Stomach (tissue), 9 donors: ENCODE results near the gene CYB561. TPM values are rescaled to one million over a fixed set of nuclear protein-coding genes. Genes with fewer than 3 reads are reported as not detected.
A peak's percentile ranks its signal among the peaks of the same experiment; 100 is the strongest.
"Not testable (repeated sequence)": the region's sequence is repeated elsewhere in the genome, so short reads cannot be mapped to it uniquely, and the experiment has no call there.

Source experiments
- DNase-seq, 2 donors: peaks; one replicate each; pipeline versions ENCODE4 v3.0.0 to v3.0.0-alpha.2; 2013 to 2019
- H3K27ac ChIP-seq, 5 donors: fragments of 200-600 bp in 4 of 5; sonication (generic) in 4 of 5; one replicate each; pipeline ENCODE4 v1.5.1; 2013 to 2019; ENCODE audit warnings: mild to moderate bottlenecking in 1 of 5, moderate library complexity in 1 of 5
- H3K27me3 ChIP-seq, 3 donors: fragments of 200-600 bp; sonication (generic); one replicate each; pipeline ENCODE4 v1.5.1; 2017 to 2019; ENCODE audit warnings: mixed run types in 1 of 3
- H3K36me3 ChIP-seq, 4 donors: fragments of 200-600 bp; sonication (generic); 1 replicate in 3 of 4; 2 replicates in 1 of 4; pipeline ENCODE4 v1.5.1; 2016 to 2019
- H3K4me1 ChIP-seq, 4 donors: fragments of 200-600 bp; sonication (generic); one replicate each; pipeline ENCODE4 v1.5.1; 2016 to 2019
- H3K4me3 ChIP-seq, 4 donors: fragments of 200-600 bp; sonication (generic) in 3 of 4; one replicate each; pipeline ENCODE4 v1.5.1; 2016 to 2019; ENCODE audit warnings: mild to moderate bottlenecking in 1 of 4
- H3K9me3 ChIP-seq, 4 donors: fragments of 200-600 bp; sonication (generic); one replicate each; pipeline ENCODE4 v1.5.1; 2016 to 2019
- CTCF ChIP-seq, 7 experiments: fragments of 450-650 bp in 4 of 7; fragments of 200-600 bp in 3 of 7; sonication (generic) in 3 of 7; IDR thresholded peaks; one replicate each; pipeline ENCODE4 v1.5.1; 2016 to 2019; ENCODE audit warnings: antibody characterized with exemption in 7 of 7, control low read depth in 2 of 7, mild to moderate bottlenecking in 1 of 7
- EP300 ChIP-seq: sonication (generic); formaldehyde crosslinking; IDR thresholded peaks from one replicate; pipeline ENCODE4 v1.6.1; 2017; ENCODE audit warnings: antibody characterized with exemption
- POLR2A ChIP-seq, 4 donors: fragments of 450-650 bp; IDR thresholded peaks; one replicate each; pipeline ENCODE4 v1.6.1; 2016; ENCODE audit warnings: antibody characterized with exemption in 4 of 4, control low read depth in 2 of 4, mild to moderate bottlenecking in 1 of 4, moderate library complexity in 1 of 4
- POLR2AphosphoS5 ChIP-seq, 3 donors: sonication (generic); formaldehyde crosslinking; IDR thresholded peaks; one replicate each; pipeline ENCODE4 v1.6.1; 2016; ENCODE audit warnings: antibody characterized with exemption in 3 of 3
- WGBS, 5 donors: extraction: QIAGEN DNeasy Blood & Tissue Kit in 3 of 5; methylation state at CpG; one replicate each; pipeline versions ENCODE4 v1.1.5 to v1.1.7; 2013 to 2018; 5-methylcytosine and 5-hydroxymethylcytosine counted together
- intact Hi-C: fragments of 100-400 bp; cut with DNase I; formaldehyde crosslinking; loops from one replicate; pipeline ENCODE4 v1.15.1; 2023; ENCODE audit warnings: low total_unique reads
- polyA plus RNA-seq, 3 donors: library from polyadenylated mRNA; stranded (reverse); fragments of 200-250 nt; gene quantifications; one replicate each; pipeline ENCODE4 v1.2.3, GENCODE V29; 2013
- total RNA-seq, 5 donors: library from RNA; depleted of rRNA; stranded (reverse); fragments of >200 nt; gene quantifications; one replicate each; pipeline versions ENCODE4 v1.1.0 to v1.2.3, GENCODE V29; 2014 to 2016
- donor health status: healthy with polysubstance abuse.
- donor health status: Bipolar disorder and iron deficiency.
- donor health status: healthy.

The CYB561 gene
- total and polyA plus RNA-seq, 8 donors: 10.8 to 394 (median 37.8) TPM

- Histone ChIP-seq H3K27ac (peak overlapping the region in 4 of 5 donors; percentile 25 to 60 (median 54)), H3K4me3 (peak overlapping the region; percentile 52 to 72 (median 61)), H3K27me3 (peaks cover 0 to 59% (median 20%) of the 10 kb centered on the region in 3 donors), H3K9me3 (no peaks in the 10 kb centered on the region), H3K4me1 (peaks cover 28 to 54% (median 46%) of the 10 kb centered on the region in 4 donors), H3K36me3 (no peaks in the 10 kb centered on the region)
- no peak for TF ChIP-seq POLR2AphosphoS5 (IDR thresholded peaks at IDR 0.05)
- TF ChIP-seq CTCF (IDR thresholded peaks at IDR 0.05): no peak
- no peak for TF ChIP-seq POLR2A (IDR thresholded peaks at IDR 0.05)
- no peak for TF ChIP-seq EP300
- peak in 1 of 2 donors; percentile 58 for DNase-seq
- intact Hi-C loops: loop anchor here (5.0 kb wide), 1 partner anchor 49 kb away; no protein-coding TSS in a partner anchor
- 0 to 8% (median 4%) methylated on average over 11 to 36 of the region's 36 CpGs for WGBS, 5 donors
Observed at GRCh38 chr17:63476459-63476853, 30.4 kb upstream of the CYB561 start.

DNA sequence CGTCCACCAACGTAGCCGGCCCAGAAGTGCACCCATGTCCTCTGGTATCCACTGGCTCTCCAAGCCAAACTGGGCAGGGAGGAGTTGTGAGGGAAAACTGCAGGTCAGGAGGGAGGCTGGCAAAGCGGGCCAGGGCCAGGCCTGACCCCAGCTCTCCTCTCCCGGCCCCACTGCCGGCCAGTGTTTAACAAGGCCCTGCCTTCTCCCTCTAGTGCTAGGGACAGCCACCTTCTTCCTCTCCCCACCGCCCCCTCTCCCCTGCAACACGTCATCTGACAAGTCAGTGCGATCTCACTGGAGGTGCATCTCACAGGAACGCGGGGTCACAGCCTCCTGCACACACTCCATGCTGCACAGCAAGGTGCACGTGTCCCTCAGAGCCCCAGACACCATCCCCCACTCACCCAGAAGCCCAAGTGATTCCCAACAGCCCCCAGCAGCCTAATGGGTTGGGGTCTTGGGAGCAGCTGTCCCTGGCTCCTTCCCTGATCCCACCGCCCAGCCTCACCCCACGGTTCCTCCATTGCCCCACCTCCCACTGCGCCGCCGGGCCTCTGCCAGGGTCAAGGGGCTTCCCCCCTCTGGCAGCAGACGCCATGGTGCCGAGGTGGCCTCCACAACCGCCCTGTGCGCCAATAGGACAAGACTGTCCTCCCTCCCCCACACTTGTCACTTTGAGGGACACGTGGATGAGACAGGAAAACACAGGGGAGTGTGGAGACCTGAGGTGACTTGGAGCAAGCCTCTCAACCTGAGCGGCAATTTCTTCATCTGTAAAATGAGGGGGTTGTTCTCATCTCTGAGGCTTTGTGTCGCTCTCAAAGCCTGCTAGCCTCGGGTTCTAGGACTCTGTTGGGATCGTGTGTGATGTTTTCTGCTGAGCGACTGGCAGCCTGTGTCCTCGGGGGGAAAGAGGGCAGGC lies 29.6 kb upstream of the CYB561 start:
- intact Hi-C loops: loop anchor here (5.0 kb wide), 1 partner anchor 48 kb away; no protein-coding TSS in a partner anchor
- TF ChIP-seq POLR2AphosphoS5 (IDR thresholded peaks at IDR 0.05): no peak
- no peak for TF ChIP-seq CTCF (IDR thresholded peaks at IDR 0.05)
- TF ChIP-seq POLR2A (IDR thresholded peaks at IDR 0.05): no peak
- H3K4me1 ChIP-seq: peaks cover 28 to 54% (median 46%) of the 10 kb centered on the region in 4 donors
- H3K27ac ChIP-seq: peak overlapping the region in 4 of 5 donors; percentile 37 to 61 (median 60)
- H3K36me3 ChIP-seq: no peaks in the 10 kb centered on the region
- peaks cover 0 to 52% (median 20%) of the 10 kb centered on the region in 3 donors for H3K27me3 ChIP-seq
- WGBS, 5 donors: 68 to 70% (median 70%) methylated on average over 25 to 28 of the region's 28 CpGs
- DNase-seq: no peak
- no peaks in the 10 kb centered on the region for H3K9me3 ChIP-seq
- H3K4me3 ChIP-seq: peak overlapping the region; percentile 52 to 72 (median 61)

DNA sequence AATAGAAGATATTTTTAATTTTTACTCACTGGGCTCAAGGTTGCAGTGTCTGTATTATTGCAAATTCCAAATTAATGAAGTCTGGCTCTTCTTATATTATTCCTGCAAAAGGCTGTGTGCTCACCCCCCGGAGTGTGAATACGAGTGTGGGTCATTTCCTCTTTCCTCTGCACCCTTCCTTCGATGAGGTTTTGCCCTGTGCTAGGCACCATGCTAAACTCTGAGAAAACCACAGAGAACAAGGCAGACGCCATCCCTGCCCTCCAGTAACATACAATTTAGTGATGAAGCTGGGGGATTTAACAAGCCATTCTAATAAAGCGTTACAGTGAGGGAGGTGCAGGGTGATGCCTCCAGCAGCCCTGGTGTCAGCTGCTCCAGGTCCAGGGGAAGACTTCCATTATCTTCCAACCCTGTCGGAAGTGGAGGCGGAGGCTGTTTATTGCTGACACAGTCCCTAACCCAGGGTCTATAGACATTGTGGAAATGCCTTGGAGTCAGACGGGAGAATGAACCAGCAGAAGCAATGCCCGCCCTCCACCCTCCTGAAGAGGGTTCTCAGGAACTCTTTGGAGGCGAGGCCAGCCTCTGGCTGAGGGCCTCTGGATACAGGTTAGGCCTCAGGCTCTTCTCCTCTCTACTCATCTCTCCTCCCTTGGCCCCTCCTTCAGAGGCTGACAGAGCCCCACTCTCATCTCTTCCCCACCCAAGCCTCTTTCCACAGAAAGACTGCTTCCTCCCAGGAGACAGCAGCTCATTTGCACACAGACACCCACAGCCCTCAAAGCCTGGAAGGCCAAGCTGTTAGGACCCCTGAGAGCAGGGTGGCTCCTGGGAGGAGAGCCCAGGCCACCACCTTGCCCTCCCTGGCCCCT lies 28.7 kb upstream of the CYB561 start:
- H3K27ac ChIP-seq: peak overlapping the region in 4 of 5 donors; percentile 33 to 61 (median 40)
- no peaks in the 10 kb centered on the region for H3K9me3 ChIP-seq
- no peak for DNase-seq
- TF ChIP-seq CTCF (IDR thresholded peaks at IDR 0.05) (no peak), POLR2AphosphoS5 (IDR thresholded peaks at IDR 0.05) (no peak), EP300 (no peak), POLR2A (IDR thresholded peaks at IDR 0.05) (no peak)
- intact Hi-C loops: loop anchor here (5.0 kb wide), 1 partner anchor 48 kb away; no protein-coding TSS in a partner anchor
- WGBS, 5 donors: 56 to 70% (median 60%) methylated on average over 10 of the region's 10 CpGs
- H3K27me3 ChIP-seq: peaks cover 0 to 44% (median 20%) of the 10 kb centered on the region in 3 donors
- no peak overlapping the region for H3K4me3 ChIP-seq
- peaks cover 28 to 54% (median 46%) of the 10 kb centered on the region in 4 donors for H3K4me1 ChIP-seq
- H3K36me3 ChIP-seq: no peaks in the 10 kb centered on the region

DNA sequence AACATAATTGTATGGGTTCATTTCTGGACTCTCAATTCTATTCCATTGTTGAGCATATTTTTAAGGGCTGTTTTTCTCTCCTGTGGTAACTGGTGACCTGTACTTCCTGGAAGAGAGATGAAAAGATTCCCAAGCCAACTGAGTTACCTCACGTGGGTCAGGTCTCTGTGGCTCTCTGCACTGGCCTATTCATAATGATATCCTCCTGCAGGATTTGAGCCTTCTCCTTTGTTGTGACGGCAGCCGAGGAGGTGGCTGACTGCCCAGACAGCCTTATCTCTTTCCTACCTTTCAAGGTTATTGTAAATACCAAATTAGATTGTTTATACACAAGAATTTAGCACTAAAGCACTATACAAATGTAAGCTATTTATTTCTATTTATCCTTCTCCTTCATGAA lies 28.1 kb upstream of the CYB561 start:
- peak; percentile 61 to 83 for DNase-seq
- intact Hi-C loops: no loop called here
- Histone ChIP-seq H3K9me3 (no peaks in the 10 kb centered on the region), H3K4me3 (no peak overlapping the region), H3K27me3 (peaks cover 0 to 37% (median 20%) of the 10 kb centered on the region in 3 donors), H3K27ac (peak overlapping the region in 4 of 5 donors; percentile 33 to 63 (median 50)), H3K36me3 (no peaks in the 10 kb centered on the region), H3K4me1 (peaks cover 28 to 52% (median 45%) of the 10 kb centered on the region in 4 donors)
- TF ChIP-seq POLR2AphosphoS5 (IDR thresholded peaks at IDR 0.05): peak in 2 of 3 donors; percentile 29 to 68
- no peak for TF ChIP-seq CTCF (IDR thresholded peaks at IDR 0.05)
- no peak for TF ChIP-seq POLR2A (IDR thresholded peaks at IDR 0.05)
- TF ChIP-seq EP300: no peak
- 7 to 29% (median 17%) methylated on average over 3 of the region's 3 CpGs for WGBS, 5 donors

DNA sequence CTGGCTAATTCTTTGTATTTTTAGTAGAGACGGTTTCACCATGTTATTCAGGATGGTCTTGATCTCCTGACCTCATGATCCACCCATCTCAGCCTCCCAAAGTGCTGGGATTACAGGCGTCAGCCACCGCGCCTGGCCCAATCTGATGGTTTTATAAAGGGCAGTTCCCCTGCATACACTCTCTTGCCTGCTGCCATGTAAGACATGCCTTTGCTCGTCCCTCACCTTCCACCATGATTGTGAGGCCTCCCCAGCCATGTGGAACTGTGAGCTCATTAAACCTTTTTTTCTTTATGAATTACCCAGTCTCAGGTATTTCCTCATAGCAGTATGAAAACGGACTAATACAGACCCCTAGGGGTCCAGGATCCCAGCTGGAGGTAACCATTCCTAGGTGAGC lies 22.0 kb upstream of the CYB561 start:
- H3K27me3 ChIP-seq, H3K4me1 ChIP-seq, H3K4me3 ChIP-seq, H3K9me3 ChIP-seq, H3K36me3 ChIP-seq, DNase-seq, H3K27ac ChIP-seq, intact Hi-C loops: not testable (repeated sequence)
- 76 to 95% (median 90%) methylated on average over 6 of the region's 6 CpGs for WGBS, 5 donors
